HepG2 (cell line): ENCODE measurements around the gene LYZ. TPM values are rescaled to one million over a fixed set of nuclear protein-coding genes. Genes with fewer than 3 reads are reported as not detected.

Experiments
- ATAC-seq: fragments of 200-7000 bp; cut with Tn5 transposase; 3 replicates; pipeline ENCODE4 v1.9.1; 2020; ENCODE audit warnings: mild to moderate bottlenecking, moderate library complexity
- BruUV-seq: library from RNA; stranded (reverse); fragments of 400-500 nt; replicated peaks from 2 replicates; lab custom pipeline; 2021; lab: Mats Ljungman, UMichigan
- CTCF ChIA-PET: fragments of 300-600 bp; formaldehyde crosslinking; extraction: SDS; loops from one replicate; lab custom pipeline; 2021; ENCODE audit warnings: low total read pairs, inconsistent platforms, low intra/inter-chr PET ratio; lab: Yijun Ruan, JAX
- POLR2A ChIA-PET: fragments of 350-600 bp; sonication (Branson Sonifier 250); formaldehyde crosslinking; loops from one replicate; lab custom pipeline; 2020; ENCODE audit warnings: antibody characterized with exemption, inconsistent platforms; lab: Yijun Ruan, JAX
- DNase-seq: peaks from one replicate; pipeline ENCODE4 v3.0.0-alpha.2; 2015; ENCODE audit warnings: low spot score
- FAIRE-seq: peaks from 3 replicates; lab custom pipeline; 2011; peaks lifted over from hg19 to GRCh38; lab: Jason Lieb, UNC
- H2AFZ ChIP-seq: one replicate; pipeline ENCODE4 v1.6.1; 2011; ENCODE audit warnings: low read length, inconsistent platforms
- H3K27ac ChIP-seq: fragments of 300-600 bp; 3 replicates; pipeline ENCODE4 v1.8.0; 2011; ENCODE audit warnings: mixed run types, mild to moderate bottlenecking, mixed read lengths, low read length, inconsistent platforms; ENCODE audit not compliant: insufficient read depth; ENCODE audit errors: extremely low read length
- H3K27me3 ChIP-seq, 2 experiments: fragments of 200-600 bp in 1 of 2; 2 replicates in 1 of 2; 3 replicates in 1 of 2; pipeline versions ENCODE4 v1.6.0 to v1.8.0; 2011; ENCODE audit warnings: low read length in 2 of 2, mild to moderate bottlenecking in 2 of 2, moderate library complexity in 2 of 2, inconsistent platforms in 1 of 2; ENCODE audit not compliant: insufficient read depth in 2 of 2, control insufficient read depth in 1 of 2
- H3K36me3 ChIP-seq, 2 experiments: fragments of 200-600 bp in 1 of 2; replicated peaks in 1 of 2; 2 replicates in 1 of 2; 3 replicates in 1 of 2; pipeline versions ENCODE4 v1.5.1 to v1.8.0; 2011; ENCODE audit warnings: low read length in 2 of 2, inconsistent platforms in 1 of 2; ENCODE audit not compliant: insufficient read depth in 2 of 2, control insufficient read depth in 1 of 2
- H3K4me1 ChIP-seq: 2 replicates; pipeline ENCODE4 v1.5.1; 2012; ENCODE audit warnings: low read length, inconsistent platforms; ENCODE audit not compliant: insufficient read depth
- H3K4me2 ChIP-seq: 2 replicates; pipeline ENCODE4 v1.6.0; 2011; ENCODE audit warnings: low read depth, low read length, inconsistent platforms
- H3K4me3 ChIP-seq, 3 experiments: fragments of 200-600 bp in 1 of 3; sonication (generic), shearing (Covaris generic) in 1 of 3; replicated peaks in 1 of 3; 2 replicates each; pipeline ENCODE4 v1.5.1; 2011 to 2016; ENCODE audit warnings: low read length in 3 of 3, inconsistent platforms in 2 of 3, low read depth in 2 of 3, mild to moderate bottlenecking in 2 of 3, control low read depth in 1 of 3, mixed read lengths in 1 of 3; ENCODE audit not compliant: insufficient read depth in 1 of 3
- H3K79me2 ChIP-seq: one replicate; pipeline ENCODE4 v1.6.1; 2011; ENCODE audit warnings: low read length, inconsistent platforms; ENCODE audit not compliant: insufficient read depth
- H3K9ac ChIP-seq: 2 replicates; pipeline ENCODE4 v1.6.0; 2011; ENCODE audit warnings: mild to moderate bottlenecking, low read depth, low read length, inconsistent platforms; ENCODE audit not compliant: insufficient read depth
- H3K9me3 ChIP-seq: 2 replicates; pipeline ENCODE4 v1.5.1; 2012; ENCODE audit warnings: mild to moderate bottlenecking, low read length
- H4K20me1 ChIP-seq: 2 replicates; pipeline ENCODE4 v1.6.0; 2011; ENCODE audit warnings: inconsistent platforms, mild to moderate bottlenecking, low read length, moderate library complexity; ENCODE audit not compliant: insufficient read depth
- HOMEZ ChIP-seq: IDR thresholded peaks from 2 replicates; pipeline ENCODE4 v1.6.1; 2016; ENCODE audit warnings: low read depth
- MAF1 ChIP-seq: sonication (generic); formaldehyde crosslinking; IDR thresholded peaks from 2 replicates; pipeline ENCODE4 v1.5.0; 2020; ENCODE audit warnings: missing genetic modification reagents, borderline replicate concordance
- MLLT10 ChIP-seq: sonication (generic); formaldehyde crosslinking; IDR thresholded peaks from 2 replicates; pipeline ENCODE4 v1.4.0; 2020; ENCODE audit warnings: missing genetic modification reagents
- MXD4 ChIP-seq: IDR thresholded peaks from 2 replicates; pipeline ENCODE4 v1.6.1; 2016; ENCODE audit warnings: mild to moderate bottlenecking, missing biosample characterization, missing genetic modification reagents
- SKI ChIP-seq: fragments of 450-650 bp; IDR thresholded peaks from one replicate; pipeline ENCODE4 v1.6.1; 2018; ENCODE audit warnings: mild to moderate bottlenecking; ENCODE audit not compliant: partially characterized antibody
- SMAD3 ChIP-seq: sonication (generic); formaldehyde crosslinking; IDR thresholded peaks from 2 replicates; pipeline ENCODE4 v1.4.0; 2020; ENCODE audit warnings: missing genetic modification reagents
- THAP8 ChIP-seq: sonication (generic); formaldehyde crosslinking; IDR thresholded peaks from 2 replicates; pipeline ENCODE4 v1.5.1; 2020; ENCODE audit warnings: missing genetic modification reagents, mild to moderate bottlenecking, borderline replicate concordance
- TRAFD1 ChIP-seq: sonication (generic); formaldehyde crosslinking; IDR thresholded peaks from 2 replicates; pipeline ENCODE4 v1.5.1; 2020; ENCODE audit warnings: missing genetic modification reagents, mild to moderate bottlenecking, borderline replicate concordance
- ZNF225 ChIP-seq: sonication (generic); formaldehyde crosslinking; IDR thresholded peaks from 2 replicates; pipeline ENCODE4 v1.4.0; 2020; ENCODE audit warnings: mild to moderate bottlenecking, missing genetic modification reagents
- ZNF34 ChIP-seq: sonication (generic); formaldehyde crosslinking; IDR thresholded peaks from 2 replicates; pipeline ENCODE4 v1.4.0; 2020; ENCODE audit warnings: mild to moderate bottlenecking, missing genetic modification reagents, borderline replicate concordance
- ZNF530 ChIP-seq: sonication (generic); formaldehyde crosslinking; IDR thresholded peaks from 2 replicates; pipeline ENCODE4 v1.5.0; 2020; ENCODE audit warnings: low read depth, mild to moderate bottlenecking, missing genetic modification reagents
- ZNF543 ChIP-seq: sonication (generic); formaldehyde crosslinking; IDR thresholded peaks from 2 replicates; pipeline ENCODE4 v1.4.0; 2020; ENCODE audit warnings: mild to moderate bottlenecking, missing genetic modification reagents
- ZNF567 ChIP-seq: sonication (generic); formaldehyde crosslinking; IDR thresholded peaks from 2 replicates; pipeline ENCODE4 v1.8.1; 2023; ENCODE audit warnings: mild to moderate bottlenecking, missing genetic modification reagents, borderline replicate concordance
- ZNF660 ChIP-seq: sonication (generic); formaldehyde crosslinking; IDR thresholded peaks from 2 replicates; pipeline ENCODE4 v1.5.1; 2020; ENCODE audit warnings: mild to moderate bottlenecking, low read depth, missing genetic modification reagents, borderline replicate concordance
- ZSCAN5A ChIP-seq: sonication (generic); formaldehyde crosslinking; IDR thresholded peaks from 2 replicates; pipeline ENCODE4 v1.8.0; 2022; ENCODE audit warnings: mild to moderate bottlenecking, missing genetic modification reagents, borderline replicate concordance
- WGBS: methylation state at CpG from one replicate; pipeline ENCODE4 v1.1.6; 2017; ENCODE audit warnings: low lambda C conversion rate; 5-methylcytosine and 5-hydroxymethylcytosine counted together
- in situ Hi-C: cut with HindIII; loops from 2 replicates; pipeline ENCODE4 v1.10.0; 2017; ENCODE audit warnings: low pct_unique_long_range_greater_than_20kb; ENCODE audit not compliant: extremely low pct_ligation_motif_present
- intact Hi-C: fragments of 100-400 bp; cut with micrococcal nuclease; formaldehyde crosslinking; loops from one replicate; pipeline ENCODE4 v1.10.0; 2022; ENCODE audit not compliant: unreplicated experiment
- polyA plus RNA-seq, 8 experiments: library from polyadenylated mRNA; depleted of rRNA in 3 of 8; stranded (reverse) in 7 of 8; unstranded in 1 of 8; fragments of >200 nt; fragmentation: Illumina TruSeq in 4 of 8; extraction: Trizol in 4 of 8; gene quantifications; 2 replicates each; pipeline versions ENCODE4 v1.2.1 to v1.2.3, GENCODE V29; 2011 to 2016; ENCODE audit warnings: low read depth in 4 of 8, missing spikeins in 1 of 8, mixed read lengths in 1 of 8; ENCODE audit not compliant: insufficient read depth in 1 of 8
- total RNA-seq, 5 experiments: library from RNA; depleted of rRNA; stranded (reverse); fragments of >200 nt; fragmentation: Illumina TruSeq; extraction: Trizol; gene quantifications; 2 replicates each; pipeline ENCODE4 v1.2.3, GENCODE V29; 2016; ENCODE audit warnings: low read depth in 1 of 5
- TF ChIP-seq, protein P1 (sequence below): sonication (generic); formaldehyde crosslinking; conservative IDR thresholded peaks from 2 replicates; pipeline ENCODE4 v1.4.0; 2020; ENCODE audit warnings: mild to moderate bottlenecking, missing genetic modification reagents, moderate library complexity

Gene LYZ
- total and polyA plus RNA-seq, 2 of the 13 experiments (the other 11 are each of a cell fraction or from before 2014, with no cell fraction given): 1,788 to 2,054 TPM

- WGBS: 97% methylated on average over 1 of the region's 1 CpG
- Histone ChIP-seq H3K4me3 (no peak overlapping the region), H2AFZ (no peak overlapping the region), H3K9ac (no peak overlapping the region), H3K27ac (no peak overlapping the region), H3K36me3 (peaks cover 3 to 40% of the 10 kb centered on the region in 2 experiments; a peak in 3 of 5 replicates), H3K4me1 (no peaks in the 10 kb centered on the region), H3K9me3 (no peaks in the 10 kb centered on the region), H4K20me1 (no peaks in the 10 kb centered on the region), H3K27me3 (no peaks in the 10 kb centered on the region), H3K4me2 (no peak overlapping the region), H3K79me2 (no peaks in the 10 kb centered on the region)
- no peak for ATAC-seq
- in situ Hi-C loops (loop anchor here (10.0 kb wide), 1 partner anchor 185 kb away; no protein-coding TSS in a partner anchor), intact Hi-C loops (loop anchor here (10.0 kb wide), 1 partner anchor 95 kb away; no protein-coding TSS in a partner anchor)
- DNase-seq: no peak
- BruUV-seq: no TSS peak
- ChIA-PET POLR2A (no interaction called here), CTCF (no interaction called here)
- no peak for FAIRE-seq
- no peak for TF ChIP-seq TRAFD1 (CRISPR knock-in tag)
- no peak for TF ChIP-seq MXD4 (CRISPR knock-in tag)
- no peak for TF ChIP-seq THAP8 (CRISPR knock-in tag)
- no peak for TF ChIP-seq SMAD3 (CRISPR knock-in tag)
- no peak for TF ChIP-seq ZNF34 (CRISPR knock-in tag)
- TF ChIP-seq ZNF530: no peak
- TF ChIP-seq ZNF567 (CRISPR knock-in tag): no peak
- no peak for TF ChIP-seq SKI
- TF ChIP-seq, protein P1, sequence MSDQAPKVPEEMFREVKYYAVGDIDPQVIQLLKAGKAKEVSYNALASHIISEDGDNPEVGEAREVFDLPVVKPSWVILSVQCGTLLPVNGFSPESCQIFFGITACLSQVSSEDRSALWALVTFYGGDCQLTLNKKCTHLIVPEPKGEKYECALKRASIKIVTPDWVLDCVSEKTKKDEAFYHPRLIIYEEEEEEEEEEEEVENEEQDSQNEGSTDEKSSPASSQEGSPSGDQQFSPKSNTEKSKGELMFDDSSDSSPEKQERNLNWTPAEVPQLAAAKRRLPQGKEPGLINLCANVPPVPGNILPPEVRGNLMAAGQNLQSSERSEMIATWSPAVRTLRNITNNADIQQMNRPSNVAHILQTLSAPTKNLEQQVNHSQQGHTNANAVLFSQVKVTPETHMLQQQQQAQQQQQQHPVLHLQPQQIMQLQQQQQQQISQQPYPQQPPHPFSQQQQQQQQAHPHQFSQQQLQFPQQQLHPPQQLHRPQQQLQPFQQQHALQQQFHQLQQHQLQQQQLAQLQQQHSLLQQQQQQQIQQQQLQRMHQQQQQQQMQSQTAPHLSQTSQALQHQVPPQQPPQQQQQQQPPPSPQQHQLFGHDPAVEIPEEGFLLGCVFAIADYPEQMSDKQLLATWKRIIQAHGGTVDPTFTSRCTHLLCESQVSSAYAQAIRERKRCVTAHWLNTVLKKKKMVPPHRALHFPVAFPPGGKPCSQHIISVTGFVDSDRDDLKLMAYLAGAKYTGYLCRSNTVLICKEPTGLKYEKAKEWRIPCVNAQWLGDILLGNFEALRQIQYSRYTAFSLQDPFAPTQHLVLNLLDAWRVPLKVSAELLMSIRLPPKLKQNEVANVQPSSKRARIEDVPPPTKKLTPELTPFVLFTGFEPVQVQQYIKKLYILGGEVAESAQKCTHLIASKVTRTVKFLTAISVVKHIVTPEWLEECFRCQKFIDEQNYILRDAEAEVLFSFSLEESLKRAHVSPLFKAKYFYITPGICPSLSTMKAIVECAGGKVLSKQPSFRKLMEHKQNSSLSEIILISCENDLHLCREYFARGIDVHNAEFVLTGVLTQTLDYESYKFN: no peak
- no peak for TF ChIP-seq MAF1
- TF ChIP-seq HOMEZ (CRISPR knock-in tag): no peak
- TF ChIP-seq ZSCAN5A: no peak
- TF ChIP-seq ZNF225 (CRISPR knock-in tag): no peak
- TF ChIP-seq ZNF543 (CRISPR knock-in tag): no peak
- no peak for TF ChIP-seq MLLT10 (CRISPR knock-in tag)
- TF ChIP-seq ZNF660 (CRISPR knock-in tag): no peak
These were observed 41.6 kb downstream of the LYZ start for GRCh38 chr12:69389831-69390230.
